Neural cell (in vitro differentiated cells): ENCODE data around the gene MEGF9.

ENCODE experiments used
- CTCF ChIP-seq: fragments of 450-650 bp; IDR thresholded peaks from 2 replicates; pipeline ENCODE4 v1.5.1; 2014; ENCODE audit warnings: antibody characterized with exemption, mild to moderate bottlenecking, moderate library complexity; ENCODE audit not compliant: poor library complexity, severe bottlenecking
- EP300 ChIP-seq: fragments of 450-650 bp; conservative IDR thresholded peaks from 2 replicates; pipeline ENCODE4 v1.6.1; 2014; ENCODE audit warnings: antibody characterized with exemption, mild to moderate bottlenecking, moderate library complexity; ENCODE audit not compliant: poor library complexity, severe bottlenecking
- POLR2AphosphoS5 ChIP-seq: IDR thresholded peaks from 2 replicates; pipeline ENCODE4 v1.6.1; 2012
- RAD21 ChIP-seq: fragments of 450-650 bp; conservative IDR thresholded peaks from 2 replicates; pipeline ENCODE4 v1.6.1; 2014; ENCODE audit warnings: antibody characterized with exemption, mild to moderate bottlenecking, moderate library complexity
- REST ChIP-seq: IDR thresholded peaks from 2 replicates; pipeline ENCODE4 v1.6.1; 2012; ENCODE audit warnings: borderline replicate concordance

GRCh38 chr9:120718316-120718715 lies 4.0 kb upstream of the MEGF9 start:
- no peak for TF ChIP-seq CTCF
- TF ChIP-seq REST: no peak
- TF ChIP-seq RAD21: no peak
- no peak for TF ChIP-seq EP300
- TF ChIP-seq POLR2AphosphoS5: no peak
